ENCODE data around the gene STX16.

Gene STX16

GRCh38 chr20:58682656-58683531, 31.8 kb downstream of the STX16 start:
- no peak for DNase-seq

DNA sequence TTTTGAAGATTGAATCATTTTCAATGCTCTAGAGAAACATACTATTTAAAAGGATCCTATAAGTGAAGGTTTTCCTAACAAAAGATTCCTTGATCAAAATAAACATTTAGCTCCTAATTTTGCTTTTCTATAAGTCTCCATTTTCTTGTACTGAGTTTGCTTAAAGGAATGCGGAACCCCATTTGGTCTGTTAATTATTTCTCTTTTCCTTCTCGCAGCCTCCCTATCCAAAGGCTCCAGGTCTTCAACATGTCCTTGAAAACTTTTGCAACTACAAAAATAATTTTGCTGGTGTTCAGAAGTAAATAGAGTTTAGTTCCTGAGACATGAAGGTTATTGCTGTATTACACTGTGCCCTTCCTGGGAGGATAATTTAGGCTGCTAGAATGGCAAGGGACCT, 33.2 kb downstream of the STX16 start:
- DNase-seq = no peak

- DNase-seq = no peak
Measured at GRCh38 chr20:58685988-58686387, 34.9 kb downstream of the STX16 start.

GRCh38 chr20:58688414-58688813, 37.3 kb downstream of the STX16 start:
- DNase-seq = no peak

DNA sequence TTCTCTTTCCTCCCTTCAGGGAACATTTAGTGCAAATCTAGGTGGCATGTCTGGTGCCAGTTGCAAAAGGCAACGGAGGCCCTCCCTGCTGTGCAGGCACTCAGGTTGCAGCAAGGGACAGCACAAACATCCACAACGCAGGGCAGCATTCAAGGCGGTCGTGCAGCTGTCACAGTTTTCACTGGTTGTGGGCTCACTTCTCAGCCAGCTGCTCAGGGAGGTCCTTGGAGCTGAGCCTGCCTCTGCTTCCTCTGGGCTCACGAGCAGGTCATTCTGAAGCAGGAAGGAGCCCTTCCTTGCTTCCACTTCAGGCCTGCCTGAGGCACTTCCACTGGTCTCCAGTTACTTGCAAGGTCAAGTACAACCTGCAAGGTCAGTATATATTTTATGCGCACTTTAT, 37.8 kb downstream of the STX16 start:
- DNase-seq = no peak

DNA sequence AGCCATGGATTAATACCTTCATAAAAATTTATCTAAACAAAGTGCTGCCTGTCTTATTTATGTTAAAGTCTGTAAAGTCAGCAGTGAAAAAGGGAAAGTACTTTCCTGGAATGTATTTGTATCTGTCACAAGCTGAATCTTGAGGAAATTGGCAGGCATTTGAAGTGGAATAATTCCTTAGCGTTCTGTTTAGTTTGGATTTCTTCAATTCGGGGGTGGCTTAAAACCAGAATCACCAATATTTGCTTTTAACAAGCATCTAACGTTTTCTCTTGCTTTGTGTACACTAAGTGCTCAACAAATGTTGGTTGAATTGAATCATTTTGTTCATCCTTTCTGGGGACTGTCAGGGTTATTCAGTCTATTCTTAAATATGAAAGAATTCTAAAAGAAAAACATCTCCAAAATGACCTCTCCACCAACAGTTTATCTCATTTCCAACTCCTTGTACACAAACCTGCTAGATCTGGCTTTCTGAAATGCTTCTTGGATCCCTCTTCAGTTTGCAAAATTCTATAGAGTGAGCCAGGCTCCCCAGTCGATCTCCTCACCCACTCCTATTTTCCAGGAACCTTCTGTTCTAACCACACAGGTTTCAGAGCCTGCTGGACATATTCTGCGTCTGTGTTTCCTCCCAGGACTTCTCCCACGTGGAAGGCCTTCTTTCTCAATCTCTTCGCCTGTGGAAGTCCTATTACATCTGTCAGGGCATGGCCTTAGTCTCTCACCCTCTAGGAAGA, 39.5 kb downstream of the STX16 start:
- DNase-seq = no peak

DNA sequence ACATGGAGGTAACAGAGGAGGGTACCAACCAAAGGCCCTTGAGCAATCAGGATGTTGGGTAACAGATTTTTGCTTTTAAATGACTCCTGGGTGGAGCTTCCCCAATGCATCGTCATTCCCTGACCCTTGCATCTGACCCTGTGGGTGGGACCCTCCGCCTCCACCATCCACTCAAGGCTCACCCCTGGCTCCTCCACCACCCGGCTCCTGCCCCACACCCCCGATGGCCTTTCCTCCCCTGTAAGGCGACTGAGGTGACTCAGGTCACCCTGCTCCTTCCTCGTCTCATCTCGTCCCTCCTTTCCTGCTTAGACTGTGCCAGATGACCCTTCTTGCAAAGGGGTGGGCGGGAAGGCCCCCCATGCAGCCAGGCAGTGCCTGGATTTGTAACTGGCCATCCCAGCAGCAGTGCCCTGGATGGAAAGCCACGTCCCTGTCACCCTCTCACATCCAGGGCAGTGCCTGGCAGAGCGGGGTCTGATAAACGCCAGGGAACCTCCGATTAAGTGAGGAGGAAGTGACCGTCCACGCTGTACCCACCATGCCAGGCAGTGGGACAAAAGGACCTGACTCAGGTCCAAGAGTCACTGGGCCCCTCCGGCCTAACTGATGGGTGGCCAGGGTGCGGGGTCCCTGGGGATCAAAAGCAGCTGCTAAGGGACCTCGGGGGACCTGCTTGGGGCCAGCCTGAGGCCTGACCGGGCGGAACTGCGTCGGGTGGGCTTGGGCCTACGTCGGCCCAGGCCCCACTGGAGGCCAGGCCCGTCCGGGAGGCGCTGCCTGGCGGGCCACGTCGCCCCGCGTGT, 40.9 kb downstream of the STX16 start:
- no peak for DNase-seq

GRCh38 chr20:58692579-58693225, 41.6 kb downstream of the STX16 start, which contains the start of gene NPEPL1:
TSS of gene NPEPL1 (plus strand) at chr20:58692800. CDS start at chr20:58692901, 101 bp downstream.
- peak; percentile 26 for DNase-seq

DNA sequence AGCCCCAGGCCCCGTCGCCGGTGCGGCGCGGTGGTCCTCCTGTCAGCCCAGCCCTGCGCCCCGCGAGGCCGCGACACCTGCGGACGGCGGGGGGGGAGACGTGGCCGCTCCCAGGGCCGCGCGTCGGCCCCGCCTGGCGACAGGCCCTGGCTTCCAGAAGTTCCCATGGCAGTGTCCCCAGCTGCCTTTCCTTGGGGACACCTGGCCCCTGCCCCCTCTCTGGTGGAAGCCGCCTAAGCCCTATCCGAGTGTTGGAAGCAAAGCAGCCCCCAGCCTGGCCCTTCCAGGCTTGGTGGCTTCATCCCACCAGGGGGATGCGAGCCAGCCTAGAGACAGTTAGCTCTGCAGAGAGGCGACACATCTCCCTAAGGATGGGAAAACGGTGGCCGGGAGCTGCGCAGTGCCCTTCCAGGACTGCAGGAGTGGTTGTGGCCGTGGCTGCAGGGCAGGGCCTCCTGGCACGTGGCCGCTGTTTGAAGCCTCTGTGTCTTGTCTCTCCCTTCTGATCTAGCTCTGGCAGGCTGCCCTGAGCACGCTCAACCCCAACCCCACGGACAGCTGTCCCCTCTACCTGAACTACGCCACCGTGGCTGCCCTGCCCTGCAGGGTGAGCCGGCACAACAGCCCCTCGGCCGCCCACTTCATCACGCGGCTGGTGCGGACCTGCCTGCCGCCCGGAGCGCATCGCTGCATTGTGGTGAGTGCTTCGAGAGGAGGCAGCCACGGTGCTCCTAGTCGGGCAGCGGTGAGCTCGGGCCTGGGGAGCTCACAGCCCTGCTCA, 42.3 kb downstream of the STX16 start:
- DNase-seq = no peak

- no peak for DNase-seq
Measured at GRCh38 chr20:58694241-58695083, 43.4 kb downstream of the STX16 start.

DNA sequence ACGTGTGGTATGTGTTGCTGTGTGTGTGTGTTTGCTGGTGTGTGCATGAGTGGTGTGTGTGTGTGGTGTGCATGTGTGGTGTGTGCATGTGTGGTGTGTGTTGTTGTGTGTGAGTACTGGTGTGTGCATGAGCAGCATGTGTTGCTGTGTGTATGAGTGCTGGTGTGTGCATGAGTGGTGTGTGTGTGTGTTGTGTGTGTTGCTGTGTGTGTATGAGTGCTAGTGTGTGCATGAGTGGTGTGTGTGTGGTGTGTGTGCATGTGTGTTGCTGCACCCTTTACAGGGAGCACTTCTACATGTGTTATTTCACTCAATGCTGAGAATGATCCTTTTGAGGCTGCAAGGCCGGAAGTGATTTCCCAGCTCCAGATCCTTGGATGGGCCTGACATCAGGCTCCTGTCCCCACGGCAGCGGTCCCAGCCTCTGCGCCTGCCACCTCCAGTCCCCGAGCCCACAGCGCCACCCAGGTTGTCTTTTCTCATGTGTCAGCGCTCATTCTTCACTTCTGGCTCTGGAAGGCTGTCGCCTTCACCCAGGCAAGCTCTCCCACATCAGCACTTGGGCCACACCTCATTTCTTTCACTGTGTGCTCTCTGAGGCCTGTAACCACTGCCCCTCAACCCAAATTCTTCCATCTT, 44.1 kb downstream of the STX16 start:
- no peak for DNase-seq

DNA sequence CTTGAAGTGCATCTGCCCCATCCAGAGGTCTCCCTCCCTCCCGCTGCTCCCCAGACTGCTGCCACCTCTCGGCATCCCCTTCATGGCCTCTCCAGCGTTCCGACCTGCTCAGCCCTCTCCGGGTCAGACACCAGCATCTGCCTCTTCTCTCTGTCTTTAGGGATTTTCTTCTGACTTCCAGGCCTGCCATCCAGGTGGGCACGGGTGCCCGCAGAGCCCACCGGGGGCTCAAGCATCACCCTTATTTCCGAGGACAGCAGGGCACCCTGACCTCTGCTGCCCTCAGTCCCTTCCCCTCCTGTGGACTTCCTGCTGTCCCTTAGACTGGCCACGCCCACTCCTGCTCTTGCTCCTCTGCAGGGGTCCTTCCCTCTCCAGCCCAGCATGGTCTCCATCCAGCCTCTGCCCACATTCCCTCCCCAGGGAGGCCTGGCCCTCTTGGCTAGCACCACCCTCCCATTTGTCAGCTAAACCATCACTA, 44.9 kb downstream of the STX16 start:
- DNase-seq = no peak

GRCh38 chr20:58696411-58696961, 45.4 kb downstream of the STX16 start:
- no peak for DNase-seq

GRCh38 chr20:58697201-58697866, 46.3 kb downstream of the STX16 start:
- no peak for DNase-seq

- no peak for DNase-seq
Measured at GRCh38 chr20:58697867-58698703, 47.0 kb downstream of the STX16 start.

- DNase-seq = no peak
Measured at GRCh38 chr20:58698741-58699622, 47.9 kb downstream of the STX16 start.

DNA sequence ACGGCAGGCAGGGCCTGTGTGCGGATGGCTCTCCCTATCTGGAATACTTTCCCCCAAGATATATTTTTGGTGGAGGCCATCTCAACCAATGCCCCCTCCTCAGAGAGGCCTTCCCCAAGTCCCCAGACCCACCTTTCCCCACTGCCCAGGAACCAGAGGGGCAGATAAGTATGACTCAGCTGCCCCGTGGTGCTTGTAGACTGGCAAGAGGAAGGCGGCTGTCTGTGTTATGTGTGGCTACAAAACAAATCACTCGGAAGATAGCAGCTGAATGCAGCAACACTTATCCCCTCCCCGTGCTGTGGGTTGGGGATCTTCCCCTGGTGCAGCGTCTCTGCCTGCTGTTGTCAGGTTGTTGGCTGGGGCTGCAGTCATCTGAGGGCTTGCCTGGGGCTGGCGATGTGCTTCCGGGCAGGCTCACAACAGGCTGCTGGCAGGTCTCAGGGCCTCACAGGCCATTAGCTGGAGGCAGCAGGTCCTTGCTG, 48.6 kb downstream of the STX16 start:
- DNase-seq = no peak
